NCI-H345 treated with DMSO at 0.1 percent for 48 hours (cell line): ENCODE measurements around the gene FBXW4.

Source experiments
- DNase-seq: peaks from one replicate; lab custom pipeline; 2025; ENCODE audit not compliant: unreplicated experiment; lab: John Stamatoyannopoulos, UW

Gene FBXW4

GRCh38 chr10:101587725-101588653 is 107.0 kb downstream of the FBXW4 start, which contains the start of the genes DPCD and POLL:
Gene DPCD (plus strand): TSS chr10:101588321. CDS start chr10:101588337, 16 bp downstream.
Gene POLL (minus strand): TSS chr10:101588257. CDS start chr10:101587360, 897 bp downstream.
- peak; percentile 72 for DNase-seq

- no peak for DNase-seq
Measured at GRCh38 chr10:101585841-101586240, 109.1 kb downstream of the FBXW4 start.

GRCh38 chr10:101580486-101581399 is 114.2 kb downstream of the FBXW4 start:
- no peak for DNase-seq

GRCh38 chr10:101579516-101579870 is 115.5 kb downstream of the FBXW4 start:
- DNase-seq, result no peak

GRCh38 chr10:101578803-101579515 is 116.0 kb downstream of the FBXW4 start:
- no peak for DNase-seq

- no peak for DNase-seq
Measured at GRCh38 chr10:101578192-101578591, 116.8 kb downstream of the FBXW4 start.

- no peak for DNase-seq
Measured at GRCh38 chr10:101577121-101577871, 117.7 kb downstream of the FBXW4 start.

GRCh38 chr10:101576211-101576863 is 118.6 kb downstream of the FBXW4 start:
- DNase-seq, result no peak

GRCh38 chr10:101575580-101576210 is 119.3 kb downstream of the FBXW4 start:
- no peak for DNase-seq

- DNase-seq, result no peak
Measured at GRCh38 chr10:101575091-101575490, 119.9 kb downstream of the FBXW4 start.

- DNase-seq, result no peak
Measured at GRCh38 chr10:101573885-101574753, 120.9 kb downstream of the FBXW4 start.

GRCh38 chr10:101572785-101573184 is 122.2 kb downstream of the FBXW4 start:
- DNase-seq, result no peak

- DNase-seq, result no peak
Measured at GRCh38 chr10:101572126-101572525, 122.8 kb downstream of the FBXW4 start.

GRCh38 chr10:101571271-101571925 is 123.6 kb downstream of the FBXW4 start:
- no peak for DNase-seq

- no peak for DNase-seq
Measured at GRCh38 chr10:101570428-101571270, 124.3 kb downstream of the FBXW4 start.

- DNase-seq, result peak; percentile 25
Measured at GRCh38 chr10:101569622-101570427, 125.1 kb downstream of the FBXW4 start.
